IPS-15b (cell line): ENCODE data around the gene CARS1.
A peak's percentile ranks its signal among the peaks of the same experiment; 100 is the strongest.

Experiments used
- H3K27me3 ChIP-seq: one replicate; pipeline ENCODE4 v1.6.1; 2013; ENCODE audit warnings: low read length; ENCODE audit not compliant: control insufficient read depth, insufficient read depth
- H3K36me3 ChIP-seq: one replicate; pipeline ENCODE4 v1.6.1; 2013; ENCODE audit warnings: low read length; ENCODE audit not compliant: control insufficient read depth, insufficient read depth
- H3K4me1 ChIP-seq: one replicate; pipeline ENCODE4 v1.6.1; 2013; ENCODE audit warnings: mild to moderate bottlenecking, low read length; ENCODE audit not compliant: control insufficient read depth, insufficient read depth
- H3K4me3 ChIP-seq: one replicate; pipeline ENCODE4 v1.5.1; 2013; ENCODE audit warnings: low read depth, low read length
- H3K9ac ChIP-seq: one replicate; pipeline ENCODE4 v1.6.1; 2013; ENCODE audit warnings: low read depth, mild to moderate bottlenecking, low read length
- H3K9me3 ChIP-seq: one replicate; pipeline ENCODE4 v1.6.1; 2013; ENCODE audit warnings: mild to moderate bottlenecking, low read length; ENCODE audit not compliant: control insufficient read depth, insufficient read depth

The CARS1 gene

GRCh38 chr11:2990617-2991451 lies 66.4 kb downstream of the CARS1 start:
- H3K27me3 ChIP-seq = no peaks in the 10 kb centered on the region
- no peaks in the 10 kb centered on the region for H3K9me3 ChIP-seq
- peak overlapping the region; percentile 84 for H3K9ac ChIP-seq
- H3K36me3 ChIP-seq = no peaks in the 10 kb centered on the region
- peak overlapping the region; percentile 82 for H3K4me3 ChIP-seq
- H3K4me1 ChIP-seq = peaks cover 26% of the 10 kb centered on the region

GRCh38 chr11:2989551-2989950 lies 67.7 kb downstream of the CARS1 start:
- Histone ChIP-seq H3K4me1 (peaks cover 26% of the 10 kb centered on the region), H3K9ac (no peak overlapping the region), H3K36me3 (no peaks in the 10 kb centered on the region), H3K4me3 (peak overlapping the region; percentile 82), H3K9me3 (no peaks in the 10 kb centered on the region), H3K27me3 (no peaks in the 10 kb centered on the region)

- Histone ChIP-seq H3K4me3 (peak overlapping the region; percentile 82), H3K36me3 (no peaks in the 10 kb centered on the region), H3K27me3 (no peaks in the 10 kb centered on the region), H3K9me3 (no peaks in the 10 kb centered on the region), H3K9ac (peak overlapping the region; percentile 47), H3K4me1 (peaks cover 26% of the 10 kb centered on the region)
Measured at GRCh38 chr11:2989006-2989405, 68.2 kb downstream of the CARS1 start.

- Histone ChIP-seq H3K9me3 (no peaks in the 10 kb centered on the region), H3K9ac (peak overlapping the region; percentile 47), H3K4me1 (peaks cover 25% of the 10 kb centered on the region), H3K4me3 (no peak overlapping the region), H3K27me3 (no peaks in the 10 kb centered on the region), H3K36me3 (no peaks in the 10 kb centered on the region)
Measured at GRCh38 chr11:2987881-2988861, 69.1 kb downstream of the CARS1 start.

- H3K36me3 ChIP-seq = no peaks in the 10 kb centered on the region
- H3K4me3 ChIP-seq = no peak overlapping the region
- no peaks in the 10 kb centered on the region for H3K9me3 ChIP-seq
- no peak overlapping the region for H3K9ac ChIP-seq
- H3K4me1 ChIP-seq = peaks cover 12% of the 10 kb centered on the region
- no peaks in the 10 kb centered on the region for H3K27me3 ChIP-seq
Measured at GRCh38 chr11:2983908-2984307, 73.3 kb downstream of the CARS1 start.

GRCh38 chr11:2982214-2982613 lies 75.0 kb downstream of the CARS1 start:
- Histone ChIP-seq H3K4me1 (no peaks in the 10 kb centered on the region), H3K27me3 (no peaks in the 10 kb centered on the region), H3K36me3 (peaks cover 8% of the 10 kb centered on the region), H3K9ac (no peak overlapping the region), H3K4me3 (no peak overlapping the region), H3K9me3 (no peaks in the 10 kb centered on the region)

GRCh38 chr11:2981130-2981529 lies 76.1 kb downstream of the CARS1 start:
- Histone ChIP-seq H3K9ac (no peak overlapping the region), H3K27me3 (no peaks in the 10 kb centered on the region), H3K9me3 (no peaks in the 10 kb centered on the region), H3K4me1 (no peaks in the 10 kb centered on the region), H3K36me3 (peaks cover 19% of the 10 kb centered on the region), H3K4me3 (no peak overlapping the region)

GRCh38 chr11:2980168-2980840 lies 76.9 kb downstream of the CARS1 start:
- H3K4me3 ChIP-seq = no peak overlapping the region
- H3K36me3 ChIP-seq = peaks cover 23% of the 10 kb centered on the region
- H3K4me1 ChIP-seq = no peaks in the 10 kb centered on the region
- H3K27me3 ChIP-seq = no peaks in the 10 kb centered on the region
- H3K9ac ChIP-seq = no peak overlapping the region
- H3K9me3 ChIP-seq = no peaks in the 10 kb centered on the region

GRCh38 chr11:2977113-2977512 lies 80.1 kb downstream of the CARS1 start:
- no peaks in the 10 kb centered on the region for H3K4me1 ChIP-seq
- no peaks in the 10 kb centered on the region for H3K27me3 ChIP-seq
- no peak overlapping the region for H3K9ac ChIP-seq
- no peak overlapping the region for H3K4me3 ChIP-seq
- no peaks in the 10 kb centered on the region for H3K9me3 ChIP-seq
- H3K36me3 ChIP-seq = peaks cover 27% of the 10 kb centered on the region

- Histone ChIP-seq H3K9ac (no peak overlapping the region), H3K36me3 (peaks cover 33% of the 10 kb centered on the region), H3K9me3 (no peaks in the 10 kb centered on the region), H3K4me3 (no peak overlapping the region), H3K4me1 (no peaks in the 10 kb centered on the region), H3K27me3 (no peaks in the 10 kb centered on the region)
Measured at GRCh38 chr11:2976294-2977063, 80.7 kb downstream of the CARS1 start.

- H3K4me1 ChIP-seq = no peaks in the 10 kb centered on the region
- H3K36me3 ChIP-seq = peaks cover 41% of the 10 kb centered on the region
- no peak overlapping the region for H3K9ac ChIP-seq
Measured at GRCh38 chr11:2975594-2975993, 81.6 kb downstream of the CARS1 start.

More at GRCh38 chr11:2975594-2975993, 81.6 kb downstream of the CARS1 start:
- no peak overlapping the region for H3K4me3 ChIP-seq
- H3K27me3 ChIP-seq = no peaks in the 10 kb centered on the region
- H3K9me3 ChIP-seq = no peaks in the 10 kb centered on the region
